Measurements from ENCODE around the gene LIMS4.
"Not testable (repeated sequence)": the region's sequence is repeated elsewhere in the genome, so short reads cannot be mapped to it uniquely, and the experiment has no call there.

LIMS4 gene

GRCh38 chr2:110420641-110421354 lies 51.8 kb downstream of the LIMS4 start:
- no CpG with 5 or more reads among the region's 9 CpGs for WGBS, 2 experiments

GRCh38 chr2:110407142-110407541 lies 65.5 kb downstream of the LIMS4 start:
- H3K4me1 ChIP-seq (ENCODE audit: control insufficient read depth, insufficient read depth, low read length); H3K4me3 ChIP-seq (ENCODE audit: insufficient read depth, low read depth, low read length); H3K27me3 ChIP-seq (ENCODE audit: control insufficient read depth, insufficient read depth, low read length, poor library complexity, severe bottlenecking); H3K36me3 ChIP-seq (ENCODE audit: control insufficient read depth, insufficient read depth, low read length); H3K27ac ChIP-seq (ENCODE audit: insufficient read depth, low read depth, low read length, poor library complexity, severe bottlenecking); H3K9me3 ChIP-seq (ENCODE audit: control insufficient read depth, low read length): not testable (repeated sequence)
- no CpG with 5 or more reads among the region's 1 CpG for WGBS, 2 experiments

More at GRCh38 chr2:110420641-110421354, 51.8 kb downstream of the LIMS4 start:
- not testable (repeated sequence) for H3K4me1 ChIP-seq (ENCODE audit: control insufficient read depth, insufficient read depth, low read length); H3K27ac ChIP-seq (ENCODE audit: insufficient read depth, low read depth, low read length, poor library complexity, severe bottlenecking); H3K4me3 ChIP-seq (ENCODE audit: insufficient read depth, low read depth, low read length); H3K9me3 ChIP-seq (ENCODE audit: control insufficient read depth, low read length); H3K27me3 ChIP-seq (ENCODE audit: control insufficient read depth, insufficient read depth, low read length, poor library complexity, severe bottlenecking); H3K36me3 ChIP-seq (ENCODE audit: control insufficient read depth, insufficient read depth, low read length)

DNA sequence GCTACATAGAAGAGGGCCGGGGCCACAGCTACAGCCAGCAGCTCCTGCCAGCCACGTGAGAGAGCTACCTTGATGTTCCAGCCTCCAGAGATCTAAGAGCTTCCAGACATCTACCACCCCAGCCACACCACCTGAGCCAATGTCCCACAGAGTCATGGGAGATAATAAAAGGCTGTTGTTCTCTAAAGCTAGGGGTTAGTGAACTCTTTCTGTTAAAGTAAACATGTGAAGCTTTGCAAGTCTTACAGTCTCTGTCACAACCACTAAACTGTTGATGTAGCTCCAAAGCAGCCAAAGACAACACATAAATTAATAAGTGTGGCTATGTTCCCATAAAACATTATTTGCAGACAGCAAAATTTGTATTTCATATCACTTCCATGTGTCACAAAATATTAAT lies 67.6 kb downstream of the LIMS4 start:
- not testable (repeated sequence) for H3K27ac ChIP-seq (ENCODE audit: insufficient read depth, low read depth, low read length, poor library complexity, severe bottlenecking); H3K9me3 ChIP-seq (ENCODE audit: control insufficient read depth, low read length); H3K4me1 ChIP-seq (ENCODE audit: control insufficient read depth, insufficient read depth, low read length); H3K27me3 ChIP-seq (ENCODE audit: control insufficient read depth, insufficient read depth, low read length, poor library complexity, severe bottlenecking); H3K4me3 ChIP-seq (ENCODE audit: insufficient read depth, low read depth, low read length); H3K36me3 ChIP-seq (ENCODE audit: control insufficient read depth, insufficient read depth, low read length)
- WGBS, 2 experiments, result no CpG with 5 or more reads among the region's 2 CpGs

DNA sequence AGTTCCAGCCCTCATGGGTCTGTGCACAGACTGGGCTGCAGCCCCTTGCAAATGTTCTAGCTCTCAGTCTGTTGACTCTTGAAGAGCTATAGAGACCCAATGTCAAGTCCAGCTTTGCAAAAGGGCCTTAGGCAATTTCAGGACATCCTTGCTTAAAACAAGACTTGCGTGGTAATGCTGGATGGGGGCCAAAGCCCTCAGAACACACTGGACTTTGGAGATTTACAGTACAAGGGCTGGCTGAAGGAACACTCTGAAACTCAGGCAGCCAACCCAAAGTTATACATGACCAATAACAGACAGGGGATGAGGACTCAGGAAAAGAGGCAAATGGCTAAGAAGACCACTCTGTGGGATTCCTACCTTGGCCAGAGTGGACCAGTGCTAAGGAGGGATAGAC lies 68.4 kb downstream of the LIMS4 start:
- not testable (repeated sequence) for H3K27ac ChIP-seq (ENCODE audit: insufficient read depth, low read depth, low read length, poor library complexity, severe bottlenecking); H3K9me3 ChIP-seq (ENCODE audit: control insufficient read depth, low read length); H3K36me3 ChIP-seq (ENCODE audit: control insufficient read depth, insufficient read depth, low read length); H3K4me3 ChIP-seq (ENCODE audit: insufficient read depth, low read depth, low read length); H3K4me1 ChIP-seq (ENCODE audit: control insufficient read depth, insufficient read depth, low read length); H3K27me3 ChIP-seq (ENCODE audit: control insufficient read depth, insufficient read depth, low read length, poor library complexity, severe bottlenecking)
- no CpG with 5 or more reads among the region's 1 CpG for WGBS, 2 experiments

- H3K4me1 ChIP-seq (ENCODE audit: control insufficient read depth, insufficient read depth, low read length); H3K27ac ChIP-seq (ENCODE audit: insufficient read depth, low read depth, low read length, poor library complexity, severe bottlenecking); H3K4me3 ChIP-seq (ENCODE audit: insufficient read depth, low read depth, low read length); H3K9me3 ChIP-seq (ENCODE audit: control insufficient read depth, low read length); H3K36me3 ChIP-seq (ENCODE audit: control insufficient read depth, insufficient read depth, low read length); H3K27me3 ChIP-seq (ENCODE audit: control insufficient read depth, insufficient read depth, low read length, poor library complexity, severe bottlenecking): not testable (repeated sequence)
- WGBS, 2 experiments, result no CpG with 5 or more reads among the region's 18 CpGs
Observed at GRCh38 chr2:110401001-110401618, 71.5 kb downstream of the LIMS4 start.

- H3K27me3 ChIP-seq (ENCODE audit: control insufficient read depth, insufficient read depth, low read length, poor library complexity, severe bottlenecking); H3K4me1 ChIP-seq (ENCODE audit: control insufficient read depth, insufficient read depth, low read length); H3K9me3 ChIP-seq (ENCODE audit: control insufficient read depth, low read length); H3K4me3 ChIP-seq (ENCODE audit: insufficient read depth, low read depth, low read length); H3K27ac ChIP-seq (ENCODE audit: insufficient read depth, low read depth, low read length, poor library complexity, severe bottlenecking); H3K36me3 ChIP-seq (ENCODE audit: control insufficient read depth, insufficient read depth, low read length): not testable (repeated sequence)
- WGBS, 2 experiments, result no CpG with 5 or more reads among the region's 10 CpGs
Observed at GRCh38 chr2:110399378-110399777, 73.2 kb downstream of the LIMS4 start.

DNA sequence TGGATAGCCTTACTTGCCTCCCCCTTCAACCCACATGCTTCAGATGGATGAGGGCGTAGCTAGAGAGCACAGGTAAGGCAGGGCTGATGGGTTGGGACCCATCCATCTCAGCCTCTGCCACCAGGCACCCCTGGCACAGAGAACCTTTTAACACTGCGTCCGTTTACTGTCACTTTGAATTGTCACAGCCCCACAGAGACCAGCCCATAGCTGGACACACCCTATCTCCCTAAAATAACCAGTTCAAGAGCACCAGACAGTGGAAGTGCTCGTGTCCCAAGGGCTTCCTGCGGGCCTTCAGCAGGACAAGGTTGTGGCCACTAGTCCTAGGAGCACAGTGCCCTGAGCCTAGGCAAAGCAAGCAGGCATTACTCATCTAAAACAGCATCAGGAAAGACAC lies 76.6 kb downstream of the LIMS4 start:
- H3K4me1 ChIP-seq (ENCODE audit: control insufficient read depth, insufficient read depth, low read length); H3K27me3 ChIP-seq (ENCODE audit: control insufficient read depth, insufficient read depth, low read length, poor library complexity, severe bottlenecking); H3K27ac ChIP-seq (ENCODE audit: insufficient read depth, low read depth, low read length, poor library complexity, severe bottlenecking); H3K36me3 ChIP-seq (ENCODE audit: control insufficient read depth, insufficient read depth, low read length); H3K9me3 ChIP-seq (ENCODE audit: control insufficient read depth, low read length); H3K4me3 ChIP-seq (ENCODE audit: insufficient read depth, low read depth, low read length): not testable (repeated sequence)
- no CpG with 5 or more reads among the region's 5 CpGs for WGBS, 2 experiments

All from ectodermal cell (in vitro differentiated cells).